HG02623 (cell line): ENCODE data around the gene ASAP2.

Experiments used
- ATAC-seq: cut with Tn5 transposase; IDR thresholded peaks from one replicate; pipeline ENCODE4 v1.9.1; 2021; ENCODE audit warnings: moderate library complexity; ENCODE audit not compliant: unreplicated experiment

The ASAP2 gene

DNA sequence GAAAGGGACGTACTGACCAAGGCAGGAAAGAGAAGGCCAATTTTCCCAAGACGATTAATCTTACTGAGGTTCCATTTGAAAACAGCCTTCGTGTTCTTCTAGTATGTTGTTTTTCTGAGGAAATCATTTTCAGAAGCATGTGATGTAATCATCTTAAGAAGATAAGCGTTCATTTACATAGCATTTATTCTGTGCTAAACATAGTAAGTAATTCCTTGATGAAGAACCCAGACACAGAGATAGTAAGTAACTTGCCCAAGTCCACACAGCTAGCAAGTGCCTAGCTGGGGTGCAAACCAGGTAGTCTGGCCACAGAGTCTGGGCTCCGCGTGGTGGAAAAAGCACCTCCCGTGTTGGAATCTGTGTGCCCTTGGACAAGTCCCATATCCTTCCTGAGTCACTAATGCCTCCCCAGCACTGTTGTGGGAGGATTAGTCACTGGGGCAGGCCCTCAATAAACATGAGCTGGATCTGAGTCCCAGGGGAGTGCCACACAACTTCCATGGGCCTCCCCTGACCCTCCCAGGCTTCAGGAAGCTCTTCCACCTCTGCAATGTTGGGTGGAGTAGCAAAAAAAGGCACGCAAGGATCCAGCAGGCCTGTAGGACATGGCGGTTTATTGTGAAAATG is 26.9 kb upstream of the ASAP2 start:
- no peak for ATAC-seq

DNA sequence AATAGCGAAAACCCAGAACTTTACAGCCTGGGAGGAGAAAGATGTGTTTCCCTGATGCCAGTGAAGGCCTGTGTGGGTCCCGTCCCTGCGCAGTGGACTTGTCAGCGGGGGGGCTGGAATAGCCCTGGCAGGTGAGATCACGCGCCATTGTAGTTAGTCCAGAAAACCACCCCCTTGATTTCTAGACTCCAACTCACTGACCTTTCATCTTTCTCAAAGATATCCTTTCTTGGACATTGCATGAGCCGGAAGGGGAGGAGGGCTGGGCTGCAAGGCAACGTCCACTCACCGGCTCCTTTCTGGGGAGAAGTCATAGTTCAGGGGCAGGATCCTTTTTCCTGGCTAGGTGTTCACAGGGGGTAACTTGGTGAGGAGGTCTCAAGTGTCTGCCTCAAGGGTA is 22.3 kb upstream of the ASAP2 start:
- ATAC-seq, result no peak

GRCh38 chr2:9187620-9188214 is 18.9 kb upstream of the ASAP2 start:
- no peak for ATAC-seq

- ATAC-seq, result no peak
Measured at GRCh38 chr2:9188823-9189222, 17.8 kb upstream of the ASAP2 start.

DNA sequence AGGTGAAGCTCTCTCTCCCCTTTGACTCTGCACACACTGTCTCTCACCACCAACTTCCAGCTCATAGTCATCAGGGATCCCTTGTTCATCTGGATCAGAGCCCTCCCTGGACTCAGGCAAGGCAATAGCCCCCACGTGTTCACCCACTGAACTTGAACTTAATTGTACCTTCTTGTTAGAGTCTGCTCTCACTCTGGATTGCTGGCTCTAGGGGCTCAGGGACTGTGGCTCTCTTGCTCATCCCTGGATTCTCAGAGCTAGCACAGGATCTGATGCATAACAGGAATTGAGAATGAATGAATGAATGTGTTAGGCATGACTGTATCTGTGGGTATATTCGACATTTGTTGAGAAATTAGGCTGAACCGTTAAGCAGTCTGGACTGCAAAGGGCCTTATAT is 16.7 kb upstream of the ASAP2 start:
- ATAC-seq, result no peak

DNA sequence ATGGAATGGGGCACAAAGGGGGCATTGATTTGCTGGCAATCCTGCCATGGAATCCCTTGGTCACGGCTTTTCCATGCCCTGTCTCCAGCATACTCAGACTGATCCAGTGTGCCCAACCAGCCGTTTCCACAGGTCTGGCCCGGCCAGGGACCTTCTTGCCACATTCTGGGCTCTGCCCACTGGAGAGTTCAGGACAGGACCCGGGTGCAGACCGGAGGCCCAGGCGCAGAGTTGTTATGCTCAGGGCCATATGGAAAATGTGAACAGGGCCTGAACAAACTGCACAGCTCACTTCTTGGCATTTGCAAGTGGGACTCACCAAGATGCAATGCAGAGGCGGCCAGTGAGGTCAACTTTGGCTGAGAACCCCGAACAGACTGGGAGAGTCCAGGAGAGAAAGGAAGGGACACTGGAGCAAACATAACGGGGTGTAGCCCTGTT is 15.6 kb upstream of the ASAP2 start:
- no peak for ATAC-seq

- ATAC-seq, result no peak
Measured at GRCh38 chr2:9192712-9193111, 13.9 kb upstream of the ASAP2 start.

GRCh38 chr2:9194352-9194751 is 12.3 kb upstream of the ASAP2 start:
- ATAC-seq, result no peak

GRCh38 chr2:9196637-9197036 is 10.0 kb upstream of the ASAP2 start:
- no peak for ATAC-seq

- no peak for ATAC-seq
Measured at GRCh38 chr2:9197916-9198315, 8.7 kb upstream of the ASAP2 start.

DNA sequence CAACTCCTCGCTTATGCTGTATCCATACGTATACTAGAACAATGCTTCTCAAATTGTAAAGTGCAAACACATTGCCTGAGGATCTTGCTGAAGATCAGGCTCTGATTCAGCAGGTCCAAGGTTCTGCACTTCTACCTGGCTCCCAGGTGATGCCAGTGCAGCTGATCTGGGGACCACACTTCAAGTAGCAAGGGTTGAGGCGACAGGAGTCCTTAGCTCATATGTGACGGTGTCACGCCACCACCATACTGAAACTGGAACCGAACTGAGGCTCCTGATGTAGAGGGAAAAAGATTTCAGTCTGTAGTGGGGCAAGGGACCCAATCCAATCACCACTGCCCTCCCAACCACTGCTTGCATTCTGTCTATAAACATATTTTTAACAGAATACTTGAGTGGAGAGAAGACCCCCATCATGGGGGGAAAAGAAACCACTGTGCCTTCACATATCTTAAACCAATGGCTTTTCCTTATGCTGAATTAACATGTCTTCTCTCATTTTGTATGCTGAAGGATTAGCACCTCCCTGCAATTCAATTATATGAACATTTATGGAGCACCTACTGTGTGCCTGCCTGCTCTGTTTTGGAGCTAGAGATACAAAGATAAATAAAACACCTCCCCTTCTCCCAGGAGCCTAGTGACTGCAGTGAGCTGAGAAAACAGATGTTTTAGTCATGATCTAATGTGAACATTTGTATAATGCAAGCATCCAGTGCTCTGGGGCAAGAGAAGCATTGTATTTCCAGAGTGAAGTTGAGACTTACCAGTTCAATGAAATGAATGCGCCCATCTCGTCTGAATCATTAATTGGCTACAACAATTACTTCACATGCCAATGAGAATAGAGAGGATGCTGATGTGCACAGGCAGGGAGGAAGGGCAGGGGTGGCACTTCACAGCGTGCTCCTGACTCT is 6.6 kb upstream of the ASAP2 start:
- ATAC-seq, result no peak

- no peak for ATAC-seq
Measured at GRCh38 chr2:9200633-9201015, 6.0 kb upstream of the ASAP2 start.

DNA sequence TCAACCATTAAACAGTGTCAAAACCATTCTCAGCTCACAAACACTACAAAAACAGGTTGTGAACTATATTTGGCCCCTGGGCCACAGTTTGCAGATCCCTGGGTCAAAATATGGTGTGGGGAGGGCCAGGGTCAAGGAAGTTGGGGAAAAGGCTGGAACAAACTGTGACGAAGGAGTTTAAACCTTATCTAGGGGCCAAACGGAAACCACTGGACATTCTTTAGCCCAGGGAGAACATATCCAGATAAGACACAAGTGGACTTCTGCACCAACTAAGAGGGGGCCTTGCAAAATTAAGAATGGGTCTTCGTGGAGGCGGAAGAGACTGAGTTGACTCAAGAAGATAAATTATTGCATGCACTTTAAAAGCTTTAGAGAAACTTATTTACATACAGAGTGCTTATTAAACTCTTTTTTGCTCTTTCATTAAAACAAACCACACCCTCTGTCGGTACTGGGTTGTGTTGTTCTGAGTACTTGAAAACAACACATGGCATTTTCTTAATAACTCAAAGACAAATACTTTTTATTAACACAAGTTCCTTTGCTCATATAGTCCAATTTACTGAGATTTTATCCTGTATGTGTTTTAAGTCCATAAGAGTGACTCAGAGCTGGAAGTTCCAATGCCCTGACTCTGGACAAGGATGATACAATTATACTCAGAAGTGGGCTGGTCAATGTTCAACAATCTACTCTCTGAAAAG is 5.3 kb upstream of the ASAP2 start:
- no peak for ATAC-seq

DNA sequence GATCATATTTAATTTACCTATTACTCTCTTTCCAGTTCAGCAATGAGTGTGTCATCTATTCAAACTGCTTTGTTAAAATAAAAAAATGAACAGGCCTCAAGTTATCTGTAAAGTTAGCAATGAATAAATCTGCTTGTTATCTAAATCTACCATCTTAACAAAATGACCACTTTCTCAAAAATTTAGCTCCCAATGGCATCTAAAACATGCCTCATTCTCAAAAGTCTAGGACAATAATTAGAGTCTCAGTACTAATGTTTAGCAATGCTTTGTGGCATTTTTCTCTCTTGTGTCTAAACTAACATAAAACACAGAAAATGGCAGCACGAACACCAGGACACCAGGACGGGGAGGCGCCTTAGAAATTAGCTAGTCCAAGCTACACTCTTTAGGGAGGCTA is 3.6 kb upstream of the ASAP2 start:
- ATAC-seq, result no peak

- no peak for ATAC-seq
Measured at GRCh38 chr2:9203876-9204275, 2.7 kb upstream of the ASAP2 start.

GRCh38 chr2:9204939-9205338 is 1.7 kb upstream of the ASAP2 start:
- ATAC-seq, result no peak

DNA sequence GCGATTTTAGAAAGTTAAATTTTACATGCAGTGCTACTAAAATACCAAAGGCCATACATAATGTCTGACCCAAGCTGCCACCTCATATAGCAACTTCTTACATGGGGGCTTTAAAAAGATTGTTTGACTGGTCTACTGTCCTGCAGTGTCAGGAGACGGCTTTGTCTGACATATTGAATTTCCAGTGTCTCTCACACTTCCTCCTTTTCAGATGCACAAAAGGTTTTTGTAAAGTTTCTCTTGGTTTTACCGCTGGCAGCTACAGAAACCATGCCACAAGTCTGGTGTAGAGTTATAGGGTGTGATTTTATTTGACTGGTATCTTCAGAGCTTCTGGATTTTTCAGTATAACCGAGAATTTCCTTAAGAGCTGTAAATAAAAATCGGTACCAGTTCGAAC is 1.1 kb upstream of the ASAP2 start:
- no peak for ATAC-seq

DNA sequence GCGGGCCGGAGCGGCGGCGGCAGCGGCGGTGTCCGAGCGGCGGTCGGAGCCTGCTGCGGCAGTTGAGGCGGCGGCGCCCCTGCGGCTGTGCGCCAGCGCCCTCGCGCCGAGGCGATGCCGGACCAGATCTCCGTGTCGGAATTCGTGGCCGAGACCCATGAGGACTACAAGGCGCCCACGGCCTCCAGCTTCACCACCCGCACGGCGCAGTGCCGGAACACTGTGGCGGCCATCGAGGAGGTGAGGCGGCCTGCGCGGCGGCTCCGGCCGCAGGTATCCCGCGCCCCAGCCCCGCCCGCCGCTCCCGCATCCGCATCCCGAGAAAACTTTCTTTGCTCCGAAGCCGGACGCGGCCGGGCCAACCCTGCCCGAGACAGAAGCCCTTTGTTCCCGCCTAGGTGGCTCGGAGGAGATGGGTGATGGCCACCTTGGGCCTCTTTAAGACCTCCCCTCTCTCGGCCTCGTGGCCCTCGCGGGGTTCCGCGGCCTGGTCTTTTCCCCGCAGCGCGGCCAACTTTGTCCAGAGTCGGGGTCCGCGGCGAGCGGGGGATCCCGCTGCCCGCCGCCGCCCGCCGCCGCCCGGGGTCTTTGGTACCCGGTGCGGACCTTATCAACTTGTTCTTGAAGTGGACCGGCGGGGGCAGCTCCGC is 504 bp downstream of the ASAP2 start:
- ATAC-seq, result no peak

- ATAC-seq, result no peak
Measured at GRCh38 chr2:9207641-9208311, 1.2 kb downstream of the ASAP2 start.

DNA sequence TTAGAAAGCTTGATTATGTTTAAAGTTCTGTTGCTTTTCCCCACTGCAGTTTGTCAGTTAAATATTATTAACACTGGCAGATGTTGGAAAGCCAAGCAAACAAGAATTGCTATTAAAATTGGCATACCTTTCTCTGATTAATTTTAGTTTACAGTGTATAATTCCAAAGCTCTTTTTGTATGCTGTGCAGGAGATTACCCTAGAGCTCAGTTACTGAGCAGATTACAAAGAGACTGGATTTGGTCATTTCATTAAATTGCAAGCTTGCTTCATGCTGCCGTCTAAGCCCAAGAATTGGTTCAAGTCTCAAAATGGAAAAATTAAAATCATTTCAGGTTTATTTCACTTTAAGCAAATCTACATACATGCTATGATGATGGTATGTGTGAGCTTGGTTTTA is 2.3 kb downstream of the ASAP2 start:
- ATAC-seq, result no peak
